ENCODE measurements around the gene HAS3.

DNA sequence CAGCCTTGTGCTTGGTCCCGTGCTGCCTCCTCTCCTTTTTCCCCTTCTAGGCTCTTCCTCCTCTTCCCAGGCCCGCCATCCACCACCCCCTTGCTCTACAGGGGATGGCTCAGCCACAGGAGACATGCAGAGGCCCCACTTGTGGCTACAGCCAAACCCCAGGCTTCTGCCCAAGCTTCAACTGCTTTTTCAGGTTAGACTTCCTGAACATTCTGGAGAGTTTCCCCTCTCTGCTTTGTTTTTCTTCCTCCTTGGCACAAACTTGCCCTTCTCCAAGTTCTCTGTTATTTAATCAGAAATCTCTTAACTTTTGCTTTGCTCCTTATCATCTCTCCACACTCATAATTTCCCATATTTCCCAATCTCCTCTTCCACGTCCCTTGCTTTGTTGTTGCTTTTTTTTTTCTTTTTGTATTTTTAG is 18.3 kb upstream of the HAS3 start:
- TF ChIP-seq, protein P1, sequence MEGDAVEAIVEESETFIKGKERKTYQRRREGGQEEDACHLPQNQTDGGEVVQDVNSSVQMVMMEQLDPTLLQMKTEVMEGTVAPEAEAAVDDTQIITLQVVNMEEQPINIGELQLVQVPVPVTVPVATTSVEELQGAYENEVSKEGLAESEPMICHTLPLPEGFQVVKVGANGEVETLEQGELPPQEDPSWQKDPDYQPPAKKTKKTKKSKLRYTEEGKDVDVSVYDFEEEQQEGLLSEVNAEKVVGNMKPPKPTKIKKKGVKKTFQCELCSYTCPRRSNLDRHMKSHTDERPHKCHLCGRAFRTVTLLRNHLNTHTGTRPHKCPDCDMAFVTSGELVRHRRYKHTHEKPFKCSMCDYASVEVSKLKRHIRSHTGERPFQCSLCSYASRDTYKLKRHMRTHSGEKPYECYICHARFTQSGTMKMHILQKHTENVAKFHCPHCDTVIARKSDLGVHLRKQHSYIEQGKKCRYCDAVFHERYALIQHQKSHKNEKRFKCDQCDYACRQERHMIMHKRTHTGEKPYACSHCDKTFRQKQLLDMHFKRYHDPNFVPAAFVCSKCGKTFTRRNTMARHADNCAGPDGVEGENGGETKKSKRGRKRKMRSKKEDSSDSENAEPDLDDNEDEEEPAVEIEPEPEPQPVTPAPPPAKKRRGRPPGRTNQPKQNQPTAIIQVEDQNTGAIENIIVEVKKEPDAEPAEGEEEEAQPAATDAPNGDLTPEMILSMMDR (conservative IDR thresholded peaks at IDR 0.05; ENCODE audit: low read depth, low read length): no peak
- TF ChIP-seq EZH2 (IDR thresholded peaks at IDR 0.05; ENCODE audit: low read length, unreplicated experiment) (no peak), EZH2phosphoT487 (IDR thresholded peaks at IDR 0.05; ENCODE audit: borderline replicate concordance, low read length) (no peak)

Measured in PC-3 (cell line).